GM06990 (cell line): Measurements from ENCODE around the gene CACNA2D2.

Experiments
- DNase-seq: peaks from one replicate; pipeline ENCODE4 v3.0.0-alpha.2; 2011; ENCODE audit not compliant: insufficient read length; ENCODE audit errors: extremely low read depth
- H3K27me3 ChIP-seq: replicated peaks from 2 replicates; pipeline ENCODE4 v1.6.0; 2011; ENCODE audit warnings: low read length; ENCODE audit not compliant: control insufficient read depth, insufficient read depth
- H3K36me3 ChIP-seq: 2 replicates; pipeline ENCODE4 v1.5.1; 2011; ENCODE audit warnings: low read length; ENCODE audit not compliant: control insufficient read depth, insufficient read depth
- H3K4me3 ChIP-seq: replicated peaks from 2 replicates; pipeline ENCODE4 v1.5.1; 2011; ENCODE audit warnings: low read depth, mild to moderate bottlenecking, control low read depth, low read length
- TF ChIP-seq, protein P1 (sequence below): IDR thresholded peaks from 2 replicates; pipeline ENCODE4 v1.5.1; 2011; ENCODE audit warnings: low read length, control low read depth, mild to moderate bottlenecking, inconsistent platforms; ENCODE audit not compliant: insufficient read depth, poor library complexity, severe bottlenecking

CACNA2D2 gene

DNA sequence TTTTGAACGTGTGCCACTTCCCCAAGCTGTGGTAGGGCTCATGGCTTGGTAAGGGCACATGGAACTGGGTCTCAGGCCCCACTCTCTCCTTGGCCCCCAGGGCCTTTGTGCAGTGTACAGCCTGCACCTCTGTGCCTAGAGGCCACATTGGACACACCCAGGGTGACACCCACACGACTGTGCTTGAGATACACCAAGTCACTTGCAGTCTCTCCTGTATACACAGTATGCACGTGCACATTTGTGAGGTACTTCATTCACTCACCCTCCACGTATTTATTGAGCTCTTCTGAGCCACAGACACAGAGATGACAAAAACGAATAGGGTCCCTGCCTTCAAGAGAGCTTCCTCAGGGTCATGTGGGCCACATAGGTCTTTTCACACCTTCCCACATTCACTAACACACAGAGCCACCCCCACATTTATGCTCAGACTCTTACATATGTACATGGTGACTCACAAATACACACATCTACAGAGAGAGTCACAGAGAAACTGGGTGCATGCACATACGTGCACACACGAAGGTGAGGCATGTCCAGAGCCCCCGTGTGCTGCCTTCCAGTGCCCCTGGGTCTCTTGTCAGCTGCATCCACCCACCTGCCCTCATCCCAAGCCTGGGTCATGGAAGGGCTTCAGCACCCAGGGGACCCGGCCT, 134.3 kb downstream of the CACNA2D2 start:
- Histone ChIP-seq H3K27me3 (peaks cover 6% of the 10 kb centered on the region), H3K4me3 (no peak overlapping the region), H3K36me3 (no peaks in the 10 kb centered on the region)
- no peak for DNase-seq
- TF ChIP-seq, protein P1, sequence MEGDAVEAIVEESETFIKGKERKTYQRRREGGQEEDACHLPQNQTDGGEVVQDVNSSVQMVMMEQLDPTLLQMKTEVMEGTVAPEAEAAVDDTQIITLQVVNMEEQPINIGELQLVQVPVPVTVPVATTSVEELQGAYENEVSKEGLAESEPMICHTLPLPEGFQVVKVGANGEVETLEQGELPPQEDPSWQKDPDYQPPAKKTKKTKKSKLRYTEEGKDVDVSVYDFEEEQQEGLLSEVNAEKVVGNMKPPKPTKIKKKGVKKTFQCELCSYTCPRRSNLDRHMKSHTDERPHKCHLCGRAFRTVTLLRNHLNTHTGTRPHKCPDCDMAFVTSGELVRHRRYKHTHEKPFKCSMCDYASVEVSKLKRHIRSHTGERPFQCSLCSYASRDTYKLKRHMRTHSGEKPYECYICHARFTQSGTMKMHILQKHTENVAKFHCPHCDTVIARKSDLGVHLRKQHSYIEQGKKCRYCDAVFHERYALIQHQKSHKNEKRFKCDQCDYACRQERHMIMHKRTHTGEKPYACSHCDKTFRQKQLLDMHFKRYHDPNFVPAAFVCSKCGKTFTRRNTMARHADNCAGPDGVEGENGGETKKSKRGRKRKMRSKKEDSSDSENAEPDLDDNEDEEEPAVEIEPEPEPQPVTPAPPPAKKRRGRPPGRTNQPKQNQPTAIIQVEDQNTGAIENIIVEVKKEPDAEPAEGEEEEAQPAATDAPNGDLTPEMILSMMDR, result no peak

DNA sequence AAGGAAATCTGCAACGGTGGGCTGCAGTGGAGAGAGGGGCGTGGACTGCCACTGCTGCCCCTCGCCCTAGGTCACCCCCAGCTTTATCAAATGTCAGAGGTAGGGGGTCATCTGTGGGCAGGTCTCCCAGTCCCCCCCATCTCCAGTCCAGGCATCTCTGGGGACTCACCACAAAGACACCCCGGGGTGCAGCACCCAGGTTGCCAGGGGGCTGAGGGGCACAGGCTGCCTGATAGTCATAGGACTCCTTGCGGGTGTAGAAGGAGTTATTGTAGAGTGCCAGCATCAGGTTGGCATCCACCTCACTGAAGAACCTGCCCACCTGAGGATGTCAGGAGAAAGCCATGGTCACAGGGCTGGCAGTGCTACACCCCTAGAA, 137.6 kb downstream of the CACNA2D2 start:
- Histone ChIP-seq H3K36me3 (no peaks in the 10 kb centered on the region), H3K27me3 (peaks cover 2% of the 10 kb centered on the region), H3K4me3 (no peak overlapping the region)
- no peak for DNase-seq
- TF ChIP-seq, protein P1, result no peak

DNA sequence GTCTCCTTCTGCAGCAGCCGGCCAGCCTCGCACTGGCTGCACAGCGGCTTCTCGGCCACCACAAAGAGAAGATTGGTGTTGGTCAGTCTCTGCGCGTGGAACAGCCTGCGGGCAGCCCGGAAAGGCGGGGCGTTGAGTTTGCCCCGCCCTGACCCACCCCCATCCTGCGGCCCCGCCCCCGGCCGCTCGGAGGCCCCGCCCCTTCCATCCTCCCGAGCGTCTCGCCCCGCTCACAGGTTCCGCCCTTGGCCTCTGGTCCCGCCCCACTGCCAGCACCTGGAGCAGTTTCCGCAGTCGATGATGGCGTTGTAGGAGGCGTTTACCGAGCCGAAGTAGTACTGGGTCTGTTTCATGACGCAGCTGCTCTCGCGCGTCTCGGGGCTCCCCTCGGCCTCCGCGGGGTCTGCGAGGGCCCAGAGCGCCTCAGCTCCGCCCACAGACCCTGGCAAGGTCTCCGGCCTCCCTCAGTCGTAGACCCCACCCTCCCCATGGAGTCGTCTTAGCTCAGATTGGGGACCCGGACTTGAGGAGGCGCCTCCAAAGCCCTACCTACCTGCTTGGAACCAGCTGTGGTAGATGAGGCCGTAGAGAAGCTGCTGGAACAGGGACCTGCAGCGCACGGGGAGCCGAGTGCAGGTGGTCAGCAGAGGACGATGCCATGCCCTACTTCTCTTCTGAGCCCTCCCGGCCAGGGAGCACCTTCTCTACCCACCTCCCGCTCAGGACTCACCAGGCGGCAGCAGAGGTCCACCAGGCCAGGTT, 138.2 kb downstream of the CACNA2D2 start:
- peak overlapping the region; percentile 61 for H3K4me3 ChIP-seq
- TF ChIP-seq, protein P1, result no peak
- peak; percentile 83 for DNase-seq
- no peaks in the 10 kb centered on the region for H3K36me3 ChIP-seq
- peaks cover 2% of the 10 kb centered on the region for H3K27me3 ChIP-seq

DNA sequence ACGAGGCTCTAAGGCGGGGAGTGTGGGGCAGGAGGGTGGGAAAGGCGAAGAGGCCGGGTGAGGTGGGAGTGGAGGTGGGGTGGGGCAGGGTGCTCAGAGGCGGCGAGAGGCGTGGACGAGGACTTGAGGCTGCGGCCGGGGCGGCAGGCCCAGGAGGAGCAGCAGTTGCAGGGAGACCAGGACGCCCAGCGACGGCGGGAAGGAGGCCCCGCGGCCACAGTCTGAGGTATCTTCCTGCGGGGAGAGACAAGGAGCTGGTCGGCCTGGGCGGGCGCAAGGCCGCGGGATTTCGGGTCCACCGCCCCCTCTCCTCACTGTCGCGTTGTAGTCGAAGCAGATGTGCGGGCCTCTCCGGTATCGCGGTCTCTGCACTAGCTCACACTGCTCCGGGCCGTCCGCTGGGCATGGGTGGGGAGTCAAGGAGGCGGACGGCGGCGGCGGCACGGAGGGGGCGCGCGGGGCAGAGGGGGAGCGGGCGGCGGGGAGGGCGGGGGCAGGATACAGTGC, 138.8 kb downstream of the CACNA2D2 start:
- TF ChIP-seq, protein P1, result no peak
- Histone ChIP-seq H3K36me3 (no peaks in the 10 kb centered on the region), H3K27me3 (peaks cover 2% of the 10 kb centered on the region), H3K4me3 (peak overlapping the region; percentile 61)
- DNase-seq, result no peak

DNA sequence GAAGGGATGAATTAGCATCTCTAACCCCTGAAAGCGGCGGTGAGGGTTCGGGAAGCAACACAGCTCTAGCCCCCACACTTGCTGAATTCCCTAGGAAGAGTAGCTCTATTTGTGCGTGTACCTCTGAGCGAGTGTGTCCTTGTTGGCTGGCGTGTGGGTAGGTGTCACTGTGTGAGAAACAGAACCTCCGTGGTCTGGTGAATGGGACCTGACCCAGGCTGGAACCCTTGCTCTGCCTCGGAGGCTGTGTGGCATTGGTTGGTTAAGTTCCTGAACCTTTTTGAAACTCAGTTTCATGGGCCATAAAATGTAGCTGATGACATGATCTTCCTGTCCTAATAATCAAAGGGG, 143.7 kb downstream of the CACNA2D2 start:
- no peak for DNase-seq
- Histone ChIP-seq H3K4me3 (peak overlapping the region; percentile 57), H3K27me3 (no peaks in the 10 kb centered on the region), H3K36me3 (peaks cover 14% of the 10 kb centered on the region)
- TF ChIP-seq, protein P1, result no peak
